Stimulated activated CD8-positive, alpha-beta memory T cell treated with anti-CD3 and anti-CD28 coated beads, Interleukin-7, amount 100 ng/mL, for 1 hour (primary cell): ENCODE results near the gene SGMS1.
"Not testable (repeated sequence)": the region's sequence is repeated elsewhere in the genome, so short reads cannot be mapped to it uniquely, and the experiment has no call there.

Experiments used
- DNase-seq, 2 donors: peaks; one replicate each; pipeline ENCODE4 v3.0.0-alpha.2; 2020; ENCODE audit warnings: low read depth in 2 of 2

Gene SGMS1

DNA sequence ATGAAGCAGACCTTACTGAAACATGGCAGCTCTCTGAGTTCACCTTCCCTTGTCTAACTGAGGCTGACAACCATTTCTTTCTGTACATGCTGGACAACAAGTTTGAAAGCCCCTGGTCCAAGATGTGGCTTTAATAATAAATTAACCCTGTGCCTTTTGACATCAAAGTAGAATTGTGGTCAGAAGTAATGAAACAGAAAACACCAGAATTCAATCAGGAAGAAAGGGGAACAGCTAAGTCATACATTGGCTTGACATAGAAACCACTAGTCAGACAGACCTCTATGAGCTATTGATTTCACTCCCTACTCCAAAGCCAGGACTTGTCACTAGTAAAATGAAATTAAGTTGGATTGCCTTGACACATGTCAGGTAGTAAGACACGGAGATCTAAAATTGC is 197.3 kb downstream of the SGMS1 start:
- no peak for DNase-seq

DNA sequence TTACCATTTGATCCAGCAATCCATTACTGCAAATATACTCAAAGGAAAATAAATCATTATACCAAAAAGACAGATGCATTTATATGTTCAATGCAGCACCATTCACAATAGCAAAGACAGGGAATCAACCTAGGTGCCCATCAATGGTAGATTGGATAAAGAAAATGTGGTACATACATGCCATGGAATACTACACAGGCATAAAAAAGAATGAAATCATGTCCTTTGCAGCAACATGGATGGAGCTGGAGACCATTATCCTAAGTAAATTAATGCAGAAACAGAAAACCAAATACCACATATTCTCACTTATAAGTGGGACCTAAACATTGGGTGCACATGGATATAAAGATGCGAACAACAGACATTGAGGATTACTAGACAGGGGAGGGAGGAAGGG is 198.5 kb downstream of the SGMS1 start:
- not testable (repeated sequence) for DNase-seq

DNA sequence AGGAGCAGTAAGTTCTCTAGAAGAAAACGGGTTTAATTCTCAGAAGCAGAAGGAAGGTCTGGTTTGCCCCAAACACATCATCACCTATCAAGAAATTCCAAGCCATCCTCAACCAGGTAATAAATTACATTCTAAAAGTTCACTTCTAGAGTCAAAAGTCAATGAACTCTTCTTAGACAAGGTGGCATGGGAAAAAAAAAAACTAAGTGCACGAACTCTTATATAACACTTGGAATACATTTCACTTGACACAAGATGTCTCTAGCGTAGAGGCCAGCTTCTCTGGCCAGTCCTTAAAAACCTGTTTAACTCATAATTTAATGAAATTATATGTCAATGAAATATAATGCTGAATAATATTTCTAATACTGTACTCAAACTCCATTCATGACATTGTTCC is 200.3 kb downstream of the SGMS1 start:
- no peak for DNase-seq

DNA sequence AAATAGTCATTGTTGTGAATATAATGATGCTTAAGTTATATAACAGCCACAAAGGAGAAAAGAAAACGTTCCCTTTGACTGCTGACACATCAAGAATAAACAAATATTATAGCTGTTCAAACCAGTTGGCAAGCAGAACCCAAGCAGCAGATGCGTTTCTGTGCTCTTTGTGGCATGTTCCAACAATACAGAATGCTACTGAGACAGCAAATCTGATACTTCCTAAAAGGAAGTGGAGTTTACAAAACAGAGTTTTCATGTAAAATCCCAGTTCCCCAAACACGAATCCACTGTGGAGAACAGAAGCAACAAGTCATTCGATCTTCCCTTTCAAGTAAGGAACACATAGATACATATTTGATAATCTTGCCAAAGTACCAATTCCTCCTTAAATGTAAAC is 201.5 kb downstream of the SGMS1 start:
- no peak for DNase-seq

DNA sequence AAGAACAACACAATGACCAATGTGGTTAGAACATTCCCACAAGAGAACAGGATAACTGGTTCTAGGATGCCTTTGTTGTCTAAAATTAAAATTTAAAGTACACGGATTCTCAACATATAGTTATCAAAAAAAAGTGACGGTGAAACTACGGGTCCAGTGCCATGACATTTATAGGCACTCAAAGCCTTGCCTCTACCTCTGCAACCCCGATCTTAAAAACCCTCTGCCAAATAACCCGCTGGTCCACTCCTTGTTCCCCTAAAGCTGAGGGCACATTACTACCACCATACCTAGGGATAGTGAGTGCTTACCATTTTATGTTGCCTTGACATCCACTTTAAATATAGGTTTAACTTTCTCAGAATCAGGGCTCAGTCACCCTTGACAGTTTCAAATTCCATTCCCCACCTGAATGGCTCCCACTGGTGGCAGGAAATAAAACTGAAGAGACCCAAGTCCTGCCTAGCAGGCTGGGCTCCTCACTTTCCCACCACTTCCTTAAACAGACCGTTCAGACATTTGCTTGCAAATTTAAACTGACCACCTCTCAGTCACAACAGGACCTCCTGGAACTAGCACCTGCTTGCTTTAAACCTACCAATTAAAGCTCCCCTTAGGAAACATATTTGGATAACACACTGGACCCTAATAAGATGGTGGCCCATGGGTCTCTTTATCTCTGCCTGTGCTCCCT is 202.6 kb downstream of the SGMS1 start:
- DNase-seq = no peak

DNA sequence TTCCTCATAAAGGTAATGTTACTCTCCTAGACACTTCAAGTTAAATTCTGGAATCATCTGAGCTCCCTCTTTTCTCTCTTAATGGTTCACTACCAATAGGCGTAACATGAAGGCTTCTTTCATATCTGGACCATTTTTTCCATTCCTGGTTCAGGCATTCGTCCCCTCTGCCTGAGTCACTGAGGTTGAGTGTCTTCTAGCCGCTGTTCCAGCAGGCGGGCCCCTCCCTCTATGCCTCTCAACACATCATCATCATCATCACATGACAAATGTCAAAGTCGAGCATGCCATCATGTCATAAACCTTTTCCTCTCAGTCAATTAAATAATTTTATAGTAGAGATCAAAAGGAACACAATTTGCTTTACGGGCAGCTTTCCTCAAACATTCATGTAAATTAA is 203.6 kb downstream of the SGMS1 start:
- no peak for DNase-seq

DNA sequence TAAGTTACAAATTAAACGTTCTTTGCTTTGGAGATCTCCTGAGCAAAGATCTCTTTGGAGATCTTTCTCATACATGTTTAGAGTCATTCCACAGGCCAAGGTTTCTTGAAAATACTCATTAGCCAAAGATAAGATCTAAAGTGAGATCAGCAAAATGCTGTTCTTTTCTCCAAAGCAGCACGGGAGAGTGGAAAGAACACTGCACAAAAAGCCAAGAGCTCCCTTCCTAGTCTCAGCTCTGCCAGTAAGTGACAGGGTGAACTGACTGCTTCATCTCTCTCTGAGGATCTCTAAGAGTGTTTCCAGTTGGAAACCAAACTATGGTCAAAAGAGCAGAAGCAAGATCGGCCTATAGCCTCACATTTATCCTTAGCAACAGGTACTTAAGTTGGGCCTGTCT is 204.0 kb downstream of the SGMS1 start:
- no peak for DNase-seq

DNA sequence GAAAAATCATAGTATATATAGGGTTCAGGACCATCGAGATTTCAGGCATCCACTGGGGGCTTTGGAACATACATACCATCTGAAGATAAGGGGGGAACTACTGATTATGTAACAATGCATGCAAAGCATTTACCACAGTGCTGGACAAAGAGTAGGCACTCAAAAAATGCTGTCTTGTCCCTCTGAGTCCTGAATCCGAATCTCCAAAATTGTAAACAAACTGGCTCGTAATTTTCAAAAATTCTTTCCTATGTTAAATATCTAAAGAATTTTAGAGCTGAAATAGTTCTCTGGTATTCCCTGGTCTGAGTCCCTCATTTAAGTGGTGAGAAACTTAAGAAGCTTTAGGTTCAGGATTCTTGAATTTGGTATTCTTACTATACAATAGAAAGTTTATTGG is 204.7 kb downstream of the SGMS1 start:
- DNase-seq = no peak

DNA sequence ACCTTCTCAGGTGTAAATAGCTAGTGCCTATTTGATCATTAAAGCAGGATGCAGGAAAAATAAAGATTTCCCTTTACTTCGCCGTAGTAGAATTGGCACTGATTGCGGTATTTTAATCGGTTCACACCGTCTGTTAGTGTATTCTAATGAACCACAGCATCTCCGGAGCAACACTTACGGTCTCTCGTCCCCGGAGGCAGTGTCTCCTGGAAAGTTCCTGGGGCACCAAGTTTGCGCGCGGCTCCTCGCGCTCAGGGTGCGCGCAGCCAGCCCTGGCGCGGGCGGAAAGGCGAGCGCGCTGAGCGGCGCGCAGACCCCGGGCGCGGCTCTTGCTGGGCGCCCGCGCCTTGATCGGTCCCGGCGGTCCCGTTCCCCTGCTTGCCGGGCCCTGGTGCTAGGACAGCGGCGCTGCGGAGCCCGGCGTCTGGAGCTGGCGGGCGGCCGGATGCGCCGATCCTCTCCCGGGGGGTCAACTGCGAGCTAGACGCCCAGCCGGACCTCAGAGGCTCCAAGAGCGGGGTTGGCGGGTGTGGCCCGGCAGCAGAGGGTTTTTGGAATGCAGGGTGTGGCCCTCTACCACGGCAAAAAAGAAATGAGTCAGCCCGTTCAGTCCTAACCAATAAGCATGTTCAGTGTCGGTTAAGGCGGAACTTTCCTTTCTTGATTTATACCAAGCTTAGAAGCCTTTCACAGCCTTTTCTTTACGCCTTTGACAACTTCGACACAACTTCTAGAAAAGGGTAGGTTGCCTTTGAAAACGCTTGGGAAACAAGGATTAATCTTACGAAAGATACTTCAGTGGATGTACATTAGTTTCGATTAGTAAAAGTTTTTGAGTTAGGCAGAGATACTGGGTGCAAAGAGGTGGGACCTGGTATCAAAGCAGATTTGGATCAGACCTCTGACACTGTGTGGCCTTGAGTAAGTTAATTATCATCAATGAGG is 205.6 kb downstream of the SGMS1 start:
- DNase-seq = peak in 1 of 2 donors; percentile 7

DNA sequence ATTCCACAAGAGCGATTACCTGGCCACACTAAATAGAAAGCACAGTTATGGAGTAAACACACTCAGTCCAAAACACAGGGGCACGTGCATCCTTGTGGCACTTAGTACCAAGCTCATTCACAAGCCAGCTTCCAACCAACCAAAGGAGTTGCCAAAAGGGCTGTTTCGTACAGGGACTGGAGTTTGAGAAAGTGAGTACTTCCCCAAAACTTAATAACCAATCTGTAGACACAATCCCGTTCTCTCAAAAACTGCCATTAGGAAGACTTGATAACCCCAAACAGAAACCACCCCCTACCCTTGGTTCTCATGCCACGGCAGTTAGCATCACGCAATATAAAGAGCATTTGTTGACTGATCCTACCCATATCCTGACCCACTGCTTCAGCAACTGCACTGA is 206.3 kb downstream of the SGMS1 start:
- no peak for DNase-seq

DNA sequence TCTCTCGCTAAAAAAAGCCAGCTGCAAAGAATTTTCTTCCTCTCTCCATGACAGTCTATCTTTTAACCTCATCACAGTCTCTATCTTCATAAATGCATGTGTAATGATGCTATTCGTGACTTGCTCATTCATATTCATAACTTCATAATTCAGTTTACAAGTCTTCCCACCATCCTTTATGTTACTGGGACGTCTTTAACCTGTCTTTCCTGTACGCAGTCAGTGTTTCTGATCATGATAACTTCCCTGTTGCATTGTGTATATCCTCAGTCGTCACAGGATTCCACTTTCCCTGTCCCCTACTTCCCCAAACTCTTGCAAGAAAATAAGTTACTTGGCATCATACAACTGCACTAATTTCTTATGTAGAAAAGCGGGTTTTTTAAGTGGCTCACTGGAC is 206.9 kb downstream of the SGMS1 start:
- no peak for DNase-seq

DNA sequence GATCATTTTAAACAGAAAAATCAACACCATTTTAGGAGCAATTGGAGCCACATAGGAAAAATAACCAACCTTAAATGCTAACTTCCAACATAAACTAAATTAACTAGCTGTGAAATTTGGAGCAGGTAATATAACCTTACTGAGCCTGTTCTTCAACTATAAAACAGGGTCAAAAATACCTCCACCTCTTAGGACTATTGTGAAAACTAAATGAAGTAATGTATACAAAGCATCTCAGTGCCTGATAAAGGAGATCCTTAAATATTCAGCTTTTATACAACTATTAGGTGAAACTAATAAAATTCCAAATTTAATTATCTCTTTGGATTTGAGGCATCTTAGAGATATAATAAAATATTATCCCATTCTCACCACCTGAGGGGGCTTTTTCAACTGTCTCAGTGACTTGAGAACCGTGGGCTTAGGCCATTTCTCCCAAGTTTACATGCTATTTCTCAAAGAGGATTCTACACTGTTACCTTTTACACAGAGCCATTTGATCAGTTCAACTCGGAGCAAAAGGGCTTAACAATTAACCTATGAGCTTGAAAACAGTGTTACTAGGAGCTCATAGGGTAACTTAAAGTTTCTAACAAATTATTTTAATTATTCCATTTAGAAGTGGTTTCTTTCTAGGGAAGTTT is 207.5 kb downstream of the SGMS1 start:
- DNase-seq = no peak

DNA sequence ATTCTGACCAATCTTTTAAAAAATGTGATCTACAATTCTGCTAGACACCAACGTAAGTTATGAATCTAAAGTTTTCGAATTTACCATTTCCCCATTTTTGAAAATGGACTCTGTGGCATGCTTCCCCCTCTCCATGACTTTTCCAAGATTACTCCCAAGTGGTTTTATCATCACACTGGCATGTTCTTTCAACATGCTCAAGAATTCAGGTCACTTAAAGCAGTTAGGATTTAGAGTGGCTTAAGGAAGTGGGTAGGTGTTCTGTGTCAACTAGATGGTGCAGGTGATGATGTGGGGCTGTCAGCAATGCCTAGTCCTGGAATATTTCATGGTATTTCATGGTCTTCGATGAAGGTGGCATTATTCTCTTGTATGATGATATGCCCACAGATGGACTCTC is 208.5 kb downstream of the SGMS1 start:
- no peak for DNase-seq

DNA sequence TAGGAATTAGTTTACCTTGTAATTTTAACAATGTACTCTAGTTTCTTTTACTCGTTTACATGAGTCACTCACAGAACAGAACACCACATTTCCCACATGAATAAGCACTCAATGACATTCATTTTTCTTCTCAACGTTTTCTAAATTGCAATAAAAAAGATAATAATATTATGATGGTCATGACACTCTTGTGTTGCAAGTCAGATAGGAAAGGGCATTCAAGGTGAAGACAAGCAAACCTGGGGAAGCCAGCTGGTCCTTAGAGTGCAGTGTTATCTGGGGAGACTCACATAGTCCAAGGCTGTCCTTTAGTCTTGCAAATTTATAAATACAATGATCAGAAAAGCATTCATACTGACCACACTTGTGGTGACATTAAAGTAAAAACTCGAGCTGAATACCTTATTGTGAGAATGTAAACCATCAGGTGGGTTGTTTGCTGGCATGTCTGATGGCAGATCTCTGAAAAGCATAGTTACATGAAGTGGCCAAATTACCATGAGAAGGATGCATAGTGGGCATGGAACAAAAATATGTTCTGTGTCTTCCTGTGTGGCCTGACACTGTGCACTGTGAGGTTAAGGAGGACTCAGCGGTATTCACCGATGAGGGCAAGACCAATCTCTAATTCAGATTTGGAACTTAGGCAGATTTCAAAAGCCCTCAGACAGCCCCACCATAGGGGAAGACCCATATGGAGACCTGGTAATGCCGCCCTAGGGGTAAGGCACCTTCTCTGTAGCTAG is 213.5 kb downstream of the SGMS1 start:
- no peak for DNase-seq

DNA sequence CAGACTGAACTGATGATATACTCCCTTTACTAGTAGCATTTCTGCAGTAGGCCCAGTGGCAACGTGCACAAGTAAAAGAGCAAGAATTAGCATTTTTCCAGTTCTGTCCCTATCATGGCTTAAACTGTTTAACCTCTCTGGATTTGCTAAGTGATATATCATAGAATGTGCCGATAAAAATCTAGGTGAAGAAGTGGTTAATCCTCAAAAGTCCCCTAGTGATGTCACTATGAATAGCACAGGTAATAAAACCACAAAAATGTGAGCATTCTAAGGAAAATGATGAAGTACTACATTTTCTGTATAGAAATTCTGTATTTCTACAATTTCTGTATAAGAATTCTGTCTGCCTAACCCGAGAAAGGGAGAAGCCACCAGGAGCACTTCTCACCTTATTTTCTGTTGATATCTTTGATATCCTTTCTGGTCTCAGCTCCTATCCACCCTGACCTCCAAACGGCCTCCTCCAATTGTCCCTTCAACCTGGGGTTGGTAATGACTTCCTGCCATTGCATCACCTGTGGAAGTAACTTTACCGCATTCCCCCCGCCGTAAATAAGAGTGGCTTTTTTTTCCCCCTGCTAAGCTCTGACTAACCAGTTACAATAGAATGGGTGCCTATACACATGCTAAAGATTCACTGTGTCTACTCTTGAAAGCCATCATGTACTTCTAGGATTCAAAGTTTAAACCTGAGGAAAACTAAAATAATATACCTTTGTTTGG is 216.5 kb downstream of the SGMS1 start:
- no peak for DNase-seq

DNA sequence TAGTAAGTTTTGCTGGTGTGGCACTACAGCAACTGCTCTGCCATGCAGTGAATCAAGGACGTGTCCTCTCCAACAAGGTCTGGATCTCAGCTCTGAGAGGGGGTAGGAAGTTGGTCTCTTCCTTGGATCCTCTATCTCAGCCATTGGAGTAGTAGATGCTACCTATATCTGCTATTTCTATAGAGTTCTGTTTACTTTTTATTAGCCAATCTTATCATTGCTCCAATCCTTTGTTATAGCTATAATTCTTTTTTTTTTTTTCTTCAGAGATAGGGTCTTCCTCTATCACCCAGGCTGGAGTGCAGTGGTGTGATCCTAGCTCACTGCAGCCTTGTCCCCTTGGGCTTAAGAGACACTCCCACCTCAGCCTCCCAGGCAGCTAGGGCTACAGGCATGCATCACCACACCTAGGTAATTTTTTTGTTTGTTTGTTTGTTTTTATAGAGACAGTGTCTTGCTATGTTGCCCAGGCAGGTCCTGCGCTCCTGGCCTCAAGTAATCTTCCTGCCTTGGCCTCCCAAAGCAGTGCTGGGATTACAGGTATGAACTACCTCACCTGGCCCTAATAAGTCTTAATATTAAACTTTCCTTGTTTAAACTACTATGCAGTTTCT is 217.2 kb downstream of the SGMS1 start:
- DNase-seq = no peak

DNA sequence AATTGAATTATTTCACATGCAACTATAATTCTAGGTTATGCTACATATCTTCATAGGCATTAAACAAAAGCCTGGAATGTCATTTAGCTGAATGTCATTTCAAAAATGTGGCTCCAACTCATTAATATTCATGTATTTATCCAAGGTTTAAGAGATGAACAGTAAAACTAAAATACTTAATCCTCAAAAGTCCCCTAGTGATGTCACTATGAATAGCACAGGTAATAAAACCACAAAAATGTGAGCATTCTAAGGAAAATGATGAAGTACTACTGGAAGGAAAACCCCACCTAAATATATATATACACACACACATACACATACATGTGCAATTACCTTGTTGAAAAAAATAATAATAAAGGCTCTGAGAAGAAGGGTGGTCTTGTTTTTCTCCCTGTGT is 218.0 kb downstream of the SGMS1 start:
- DNase-seq = no peak

DNA sequence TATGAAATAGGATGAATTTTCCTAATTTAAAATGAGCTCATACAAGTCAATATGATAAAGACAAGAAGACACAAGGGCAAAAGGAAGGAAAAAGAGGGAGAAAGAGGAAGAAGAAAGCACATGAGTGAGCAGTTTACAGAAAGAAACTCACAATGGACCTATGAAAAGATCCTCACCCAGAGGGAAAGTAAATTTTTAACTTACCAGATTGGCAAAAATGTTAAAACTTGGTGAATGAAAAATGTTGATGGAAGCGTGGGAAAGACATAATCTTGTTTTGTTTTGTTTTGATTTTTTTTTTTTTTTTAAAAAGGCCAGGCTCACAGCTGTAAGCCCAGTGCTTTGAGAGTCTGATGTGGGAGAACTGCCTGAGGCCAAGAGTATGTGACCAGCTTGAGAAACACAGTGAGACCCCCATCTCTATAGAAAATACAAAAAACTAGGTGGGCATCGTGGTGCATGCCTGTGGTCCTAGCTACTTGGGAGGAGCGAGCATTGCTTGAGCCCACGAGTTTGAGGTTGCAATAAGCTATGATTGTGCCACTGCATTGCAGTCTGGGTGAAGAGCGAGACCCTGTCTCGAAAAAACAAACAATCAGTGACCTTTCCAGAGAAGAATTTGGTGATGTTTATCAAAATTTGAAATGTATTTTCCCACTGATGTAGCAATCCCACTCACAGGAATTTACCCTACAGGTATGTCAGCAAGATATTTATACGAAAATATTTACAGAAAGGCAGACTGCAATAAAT is 219.6 kb downstream of the SGMS1 start:
- no peak for DNase-seq

DNA sequence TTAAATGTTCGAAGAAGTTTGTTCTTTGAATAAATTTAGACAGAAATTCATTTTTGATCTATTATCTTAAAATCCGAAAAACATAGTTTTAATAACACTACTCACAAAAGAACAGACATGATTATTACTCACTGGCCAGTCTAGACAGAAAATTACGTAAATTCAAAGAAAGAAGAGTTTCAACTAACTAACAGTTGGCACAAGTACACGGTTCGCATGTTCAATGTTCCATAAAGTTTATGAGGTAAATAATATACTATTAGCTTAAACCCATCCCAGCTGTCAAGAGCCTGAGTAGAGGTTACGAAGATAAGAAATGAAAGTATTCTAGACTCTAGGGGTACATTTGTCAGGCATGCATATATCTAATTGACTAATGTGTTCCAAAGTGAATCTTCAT is 220.7 kb downstream of the SGMS1 start:
- DNase-seq = no peak

DNA sequence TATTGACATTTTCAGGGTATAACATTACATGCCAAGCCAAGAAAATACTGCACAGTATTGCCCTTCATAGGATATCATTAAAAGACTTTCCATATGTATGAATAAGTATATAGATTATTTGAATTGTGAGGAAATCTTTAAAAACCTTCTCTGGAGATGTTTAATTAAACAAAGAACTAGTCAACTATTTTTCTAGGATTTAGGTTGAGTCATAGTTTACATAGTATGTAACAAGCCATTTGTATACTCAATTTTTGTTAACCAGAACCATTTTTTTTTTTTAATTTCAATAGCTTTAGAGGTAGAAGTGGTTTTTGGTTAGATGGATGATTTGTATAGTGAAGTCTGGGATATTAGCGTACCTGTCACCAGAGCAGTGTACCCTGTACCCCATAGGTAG is 221.3 kb downstream of the SGMS1 start:
- DNase-seq = no peak
